HG03196 (cell line): ENCODE data around the gene PRKD2.

Experiments
- ATAC-seq: cut with Tn5 transposase; IDR thresholded peaks from one replicate; pipeline ENCODE4 v1.9.1; 2021; ENCODE audit not compliant: unreplicated experiment

The PRKD2 gene

DNA sequence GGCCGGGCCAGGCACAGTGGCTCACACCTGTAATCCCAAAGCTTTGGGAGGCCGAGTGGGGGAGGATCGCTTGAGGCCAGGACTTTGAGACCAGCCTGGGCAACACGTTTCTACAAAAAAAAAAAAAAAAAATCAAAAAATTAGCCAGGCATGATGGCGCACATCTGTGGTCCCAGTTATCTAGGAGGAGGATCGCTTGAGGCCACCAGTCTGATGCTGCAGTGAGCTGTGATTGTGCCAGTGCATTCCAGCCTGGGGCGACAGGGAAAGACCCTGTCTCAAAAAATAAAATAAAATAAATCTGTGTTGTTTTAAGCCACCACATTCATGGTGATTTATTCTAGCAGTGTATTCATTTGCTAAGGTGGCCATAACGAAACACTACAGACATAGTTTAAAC lies 51.8 kb downstream of the PRKD2 start:
- no peak for ATAC-seq

DNA sequence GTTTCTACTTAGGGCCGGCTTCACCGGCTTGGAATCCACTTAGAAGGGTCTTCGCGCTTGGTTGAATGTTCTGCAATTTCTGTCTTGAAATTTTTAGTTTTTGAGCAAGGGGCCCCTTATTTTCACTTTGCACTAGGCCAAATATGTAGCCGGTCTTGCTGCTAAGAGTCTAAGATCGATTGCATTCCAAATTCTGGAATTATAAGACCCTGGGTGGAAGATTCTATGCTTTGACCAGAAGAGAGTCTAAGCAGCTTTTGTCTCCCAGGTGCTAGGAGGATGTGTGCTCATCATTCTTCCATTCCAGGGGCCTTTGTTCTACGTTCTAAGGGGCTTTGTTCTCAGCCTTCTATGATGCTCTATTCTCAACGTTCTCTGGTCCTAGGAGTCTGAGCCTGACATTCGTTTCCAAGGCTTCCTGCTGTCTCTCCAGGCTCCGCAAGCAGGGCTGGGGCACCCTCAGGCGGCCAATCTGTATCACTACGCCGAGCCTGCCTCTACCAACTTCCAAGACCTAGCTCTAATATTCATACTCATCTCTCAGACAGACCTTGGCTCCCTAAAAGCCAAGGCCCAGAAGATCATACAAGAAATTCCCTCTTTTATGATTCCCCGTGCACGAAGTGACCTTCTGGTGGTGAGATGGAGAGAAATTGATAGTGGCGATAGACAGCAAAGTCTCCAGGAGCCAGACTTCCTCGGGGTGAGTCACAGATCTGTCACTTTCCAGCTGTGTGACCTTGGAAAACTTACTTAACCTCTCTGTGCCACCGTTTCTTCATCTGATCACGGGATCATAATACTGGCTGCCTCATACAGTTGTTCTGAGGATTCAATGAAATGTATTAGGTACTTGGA lies 55.0 kb downstream of the PRKD2 start:
- ATAC-seq = no peak

DNA sequence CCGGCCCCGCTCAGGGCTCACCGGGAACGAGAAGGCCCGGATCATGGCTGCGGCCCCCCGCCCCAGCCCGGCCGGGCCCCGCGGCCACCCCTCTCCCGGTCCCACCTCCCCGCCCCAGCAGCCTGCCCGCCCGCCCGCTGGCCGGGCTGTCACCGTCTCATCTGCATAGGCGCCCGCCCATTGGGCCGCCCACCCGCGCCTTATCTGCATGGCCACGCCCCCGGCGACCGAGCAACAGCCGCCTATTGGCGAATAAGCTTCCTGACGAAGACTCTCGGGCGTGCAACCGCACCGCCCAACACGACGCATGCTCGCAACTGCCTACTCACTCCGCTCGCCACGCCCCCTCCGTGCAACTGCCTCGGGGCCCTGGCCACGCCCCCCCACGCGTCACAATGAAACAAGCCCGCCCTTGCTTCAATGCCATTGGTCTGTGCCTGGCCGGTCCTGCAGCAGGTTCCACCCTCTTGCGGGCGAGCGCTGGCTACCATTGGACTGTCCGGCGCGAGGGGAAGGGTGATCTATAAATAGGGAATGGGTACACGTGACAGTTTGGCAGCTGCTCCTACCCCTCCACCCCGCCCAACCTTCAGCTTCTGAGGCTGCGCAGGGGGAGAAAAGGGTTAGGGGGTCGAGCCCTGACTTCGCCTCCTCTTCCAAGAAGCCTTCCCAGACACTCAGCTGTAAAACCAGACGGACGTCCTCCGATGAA lies 55.7 kb downstream of the PRKD2 start, which contains the start of gene DACT3:
Gene DACT3, minus strand, starts transcription at position 163 of the 712 bp plus-strand sequence. Its CDS starts 118 bp downstream, at position 45.
- ATAC-seq = peak; percentile 90

DNA sequence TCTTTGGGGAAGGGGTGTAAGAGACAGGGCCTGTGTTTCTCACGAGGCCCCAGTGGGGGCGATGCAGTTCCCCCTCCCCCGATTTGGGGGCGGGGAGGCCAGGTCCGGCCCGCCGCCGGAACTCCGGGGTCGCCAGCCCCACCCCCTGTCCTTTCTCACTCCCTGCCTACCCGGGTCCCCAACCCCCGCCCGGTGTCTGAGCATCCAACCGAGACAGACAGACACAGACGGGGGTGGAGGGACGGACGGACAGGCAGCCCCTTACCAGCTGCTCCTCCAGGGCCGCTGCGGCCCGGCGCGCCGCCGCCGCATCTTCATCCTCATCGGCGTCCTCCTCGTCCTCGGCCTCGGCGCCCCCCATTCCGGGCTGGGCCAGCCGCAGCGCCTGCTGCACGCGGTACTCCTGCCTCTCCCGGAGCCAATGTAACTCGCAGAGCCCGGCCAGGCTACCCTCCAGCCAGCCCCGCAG lies 56.3 kb downstream of the PRKD2 start:
- ATAC-seq = no peak

- ATAC-seq = no peak
These were observed 56.9 kb downstream of the PRKD2 start for GRCh38 chr19:46660008-46660517.

DNA sequence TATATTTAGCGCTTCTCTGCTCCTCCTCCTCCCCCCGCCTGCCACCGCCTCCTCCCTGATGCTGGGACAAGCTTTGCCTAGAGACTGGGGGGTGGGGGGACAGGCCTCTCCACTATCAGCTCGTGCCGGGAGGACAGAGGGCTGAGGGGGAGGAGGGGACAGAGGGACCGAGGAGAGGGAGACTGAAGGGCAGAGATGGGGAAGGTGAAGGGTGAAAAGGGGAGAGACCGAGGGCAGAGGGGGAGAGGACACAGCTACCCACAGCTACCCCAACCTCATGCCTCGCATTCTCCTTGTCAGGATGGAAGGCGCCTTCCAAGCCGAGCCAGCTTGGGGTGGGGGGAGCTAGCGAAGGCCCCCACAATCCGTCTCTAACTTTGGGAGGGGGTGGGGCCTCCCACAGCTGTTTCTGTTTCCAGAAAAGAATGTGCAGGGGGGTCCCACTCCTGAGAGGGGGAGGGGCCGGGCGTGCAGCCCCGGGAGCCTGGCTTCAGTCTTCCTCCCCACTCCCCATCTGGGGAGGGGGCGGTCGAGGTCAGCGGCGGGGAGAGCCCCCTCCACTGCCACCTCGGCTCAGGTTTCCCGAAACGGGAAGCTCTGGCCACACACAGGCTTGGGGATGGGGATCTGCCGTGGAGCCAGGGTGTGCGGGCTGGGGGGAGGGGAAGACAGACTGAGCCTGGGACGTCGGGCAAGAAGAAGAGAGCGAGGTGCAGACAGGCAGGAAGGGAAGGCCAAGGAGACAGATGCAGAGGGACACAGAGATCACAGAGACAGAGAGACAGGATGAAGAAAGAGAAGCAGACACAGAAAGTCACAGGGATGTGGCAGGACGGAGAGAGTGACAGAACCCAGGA lies 57.5 kb downstream of the PRKD2 start:
- no peak for ATAC-seq

- ATAC-seq = no peak
These were observed 60.4 kb downstream of the PRKD2 start for GRCh38 chr19:46656541-46656940.

DNA sequence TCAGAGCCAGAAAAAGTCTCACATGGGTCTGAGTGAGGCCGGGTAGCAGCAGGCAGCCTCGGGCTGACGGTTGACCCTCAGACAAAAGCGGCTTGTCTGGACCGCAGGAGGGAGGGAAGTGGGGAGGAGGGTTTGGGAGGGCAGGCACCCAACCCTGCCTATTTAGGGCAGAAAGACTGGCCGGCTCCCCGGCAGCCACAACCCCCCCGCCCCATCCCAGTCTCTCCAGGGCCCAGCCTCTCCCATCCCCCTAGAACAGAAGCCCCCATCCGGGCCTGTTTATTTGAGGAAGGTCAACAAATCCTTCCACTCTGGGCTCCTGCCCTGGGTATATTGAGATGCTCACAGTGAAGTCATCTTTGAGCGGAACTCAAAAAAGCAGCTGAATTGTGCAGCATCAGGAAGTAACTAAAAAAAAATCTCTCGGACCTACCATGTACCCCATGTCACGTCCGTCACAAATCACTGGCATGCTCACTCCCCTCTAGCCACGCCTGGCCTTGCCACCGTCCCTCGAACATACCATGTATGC lies 62.2 kb downstream of the PRKD2 start:
- no peak for ATAC-seq

GRCh38 chr19:46650445-46650844 lies 66.5 kb downstream of the PRKD2 start:
- ATAC-seq = no peak

DNA sequence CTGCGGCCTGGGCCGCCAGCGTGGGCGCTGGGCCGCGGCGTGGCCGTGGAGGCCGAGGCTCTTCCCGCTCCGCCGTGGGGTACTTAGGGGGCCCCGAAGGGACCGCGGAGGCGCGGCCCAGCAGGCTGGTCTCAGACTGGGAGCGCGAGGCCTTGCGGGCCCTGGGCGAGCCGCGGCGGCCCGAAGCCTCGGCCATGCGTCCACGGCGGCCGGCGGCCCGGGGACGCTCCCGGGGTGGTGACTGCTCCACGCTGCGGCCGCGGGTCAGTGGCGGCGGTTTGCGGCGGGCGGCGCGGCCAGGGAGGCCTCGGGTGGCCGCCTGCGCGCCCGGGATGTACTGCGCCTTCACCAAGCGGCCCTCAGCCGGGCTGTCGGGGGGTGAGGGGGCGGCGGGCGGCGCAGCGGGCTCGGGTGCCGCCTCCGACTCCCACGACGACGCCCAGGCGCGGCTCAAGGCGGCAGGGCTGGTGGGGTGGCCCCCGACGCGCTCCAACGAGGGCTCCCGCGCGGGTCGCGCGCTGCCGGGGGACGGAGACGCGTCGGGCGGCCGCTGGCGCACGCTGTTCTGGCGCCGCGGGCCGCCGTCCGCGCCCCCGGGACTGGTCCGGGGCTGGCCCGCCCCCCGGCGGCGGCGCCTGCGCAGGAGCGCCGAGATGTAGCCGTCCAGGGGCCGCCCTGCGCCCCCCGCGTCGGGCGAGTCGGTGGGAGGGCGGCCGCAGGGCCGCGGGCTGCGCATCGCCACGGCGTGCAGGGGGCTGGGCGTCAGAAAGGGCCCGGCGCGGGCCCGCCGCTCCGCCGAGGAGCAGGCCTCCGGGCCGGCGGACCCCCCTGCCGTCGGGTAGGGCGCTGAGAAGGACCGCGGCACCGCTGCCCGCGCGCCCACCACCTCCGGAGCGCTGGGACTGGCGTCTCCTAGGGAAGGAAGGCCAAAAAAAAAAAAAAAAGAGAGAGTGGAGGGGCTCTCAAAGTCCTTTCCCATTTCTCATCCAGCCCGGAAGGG lies 67.7 kb downstream of the PRKD2 start:
- ATAC-seq = no peak

GRCh38 chr19:46648060-46648960 lies 68.6 kb downstream of the PRKD2 start:
- no peak for ATAC-seq

DNA sequence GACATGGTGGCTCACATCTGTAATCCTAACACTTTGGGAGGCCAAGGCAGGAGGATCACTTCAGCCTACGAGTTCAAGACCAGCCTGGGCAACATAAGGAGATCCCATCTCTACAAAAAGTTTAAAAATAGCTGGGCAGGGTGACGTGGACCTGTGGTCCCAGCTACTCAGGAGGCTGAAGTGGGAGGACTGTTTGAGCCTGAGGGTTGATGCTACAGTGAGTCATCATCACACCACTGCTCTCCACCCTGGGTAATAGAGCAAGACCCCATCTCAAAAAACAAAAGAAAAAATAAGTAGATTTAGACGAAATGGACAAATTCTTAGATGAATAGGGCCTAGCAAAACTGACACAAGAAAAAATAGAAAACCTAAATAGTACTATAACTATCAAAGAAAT lies 70.5 kb downstream of the PRKD2 start:
- no peak for ATAC-seq

DNA sequence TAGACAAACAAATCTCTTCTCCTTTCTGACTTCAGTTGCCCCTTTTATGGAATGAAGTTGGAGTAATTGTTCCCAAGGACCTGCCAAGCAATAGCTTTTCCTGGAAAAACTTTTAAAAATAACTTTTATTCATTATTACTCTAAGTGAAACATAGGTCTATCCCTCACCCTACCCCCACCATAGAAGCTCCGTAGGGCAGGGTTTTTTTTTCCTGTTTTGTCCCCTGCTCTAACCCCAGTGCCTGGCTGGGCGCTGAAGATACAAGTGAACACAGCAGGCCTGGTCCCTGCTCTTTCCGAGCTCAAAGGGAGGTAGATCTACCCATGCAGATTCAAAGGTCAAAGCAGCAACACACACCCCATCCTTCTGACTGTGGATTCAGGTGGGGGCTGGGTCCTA lies 72.2 kb downstream of the PRKD2 start:
- no peak for ATAC-seq

DNA sequence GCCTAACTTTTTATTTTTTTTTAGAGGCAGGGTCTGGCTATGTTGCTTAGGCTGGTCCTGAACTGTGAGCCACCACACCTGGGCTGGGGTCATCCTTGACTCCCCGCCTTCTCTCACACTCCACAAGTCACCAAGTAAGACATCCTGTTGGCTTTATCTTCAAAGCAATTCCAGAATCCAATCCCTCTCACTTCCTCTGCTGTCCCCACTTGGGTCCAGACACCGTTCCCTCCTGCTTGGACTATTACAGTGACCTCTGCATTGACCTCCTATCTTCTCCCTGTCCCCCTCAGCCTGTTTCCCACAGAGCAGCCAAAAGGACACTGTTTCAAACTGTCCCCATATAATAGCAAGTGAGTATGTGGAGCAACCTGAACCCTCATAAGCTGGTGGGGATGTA lies 76.3 kb downstream of the PRKD2 start:
- no peak for ATAC-seq

DNA sequence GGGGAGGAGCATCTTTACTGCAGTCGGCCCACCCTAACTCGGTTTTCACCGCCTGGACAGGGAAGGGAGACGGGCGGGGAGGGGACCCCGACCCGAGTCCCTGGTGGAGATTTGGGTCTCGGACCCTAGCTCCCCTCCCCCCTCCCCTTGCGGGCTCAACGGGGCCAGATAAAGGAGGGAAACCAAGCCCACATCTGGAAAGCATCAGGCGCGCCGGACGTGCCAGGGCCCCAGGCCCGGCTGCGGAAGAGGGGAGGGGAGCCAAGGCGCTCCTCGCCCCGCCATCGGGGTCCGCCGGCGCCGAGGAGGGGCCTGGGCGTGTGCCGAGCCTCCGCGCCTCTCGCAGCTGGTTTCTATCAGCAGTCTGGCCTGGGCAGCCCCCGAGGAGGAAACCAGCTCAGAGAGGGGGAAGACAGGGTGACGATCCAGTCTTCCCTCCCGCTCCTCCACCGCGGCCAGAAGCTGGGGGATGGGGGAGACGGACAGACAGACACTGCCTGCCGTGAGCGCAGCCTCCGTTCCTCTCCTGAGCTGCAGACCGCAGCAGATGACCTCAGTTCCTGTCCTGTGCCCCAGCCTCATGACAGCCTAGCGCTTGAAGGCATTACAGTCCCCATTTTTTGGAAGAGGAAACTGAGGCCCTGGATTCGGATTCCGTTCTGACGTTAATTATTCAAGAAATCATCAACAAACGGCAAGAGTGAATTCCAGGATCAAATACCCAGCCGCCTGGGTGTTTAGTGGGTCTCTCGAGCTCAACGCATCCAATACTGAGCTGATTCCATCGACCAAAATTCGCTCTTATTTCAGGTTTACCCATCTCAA lies 77.3 kb downstream of the PRKD2 start:
- ATAC-seq = no peak

- ATAC-seq = no peak
These were observed 79.7 kb downstream of the PRKD2 start for GRCh38 chr19:46637224-46637623.

- ATAC-seq = no peak
These were observed 80.8 kb downstream of the PRKD2 start, which contains the start of gene GNG8 for GRCh38 chr19:46635920-46636761. TSS of gene GNG8 (minus strand) at chr19:46636202. CDS start at chr19:46634682, 1,520 bp downstream.
